HepG2 (cell line): Measurements from ENCODE around the gene ZPR1. TPM values are rescaled to one million over a fixed set of nuclear protein-coding genes. Genes with fewer than 3 reads are reported as not detected.

ENCODE experiments used
- ARNT ChIP-seq: fragments of 450-650 bp; IDR thresholded peaks from 2 replicates; pipeline ENCODE4 v1.6.1; 2017
- CREB1 ChIP-seq, 2 experiments: fragments of 450-650 bp in 1 of 2; IDR thresholded peaks; 2 replicates each; pipeline ENCODE4 v1.6.1; 2016 to 2017; ENCODE audit warnings: control low read depth in 1 of 2, mild to moderate bottlenecking in 1 of 2, missing compliant biosample characterization in 1 of 2, missing genetic modification characterization in 1 of 2
- JARID2 ChIP-seq: sonication (generic); formaldehyde crosslinking; IDR thresholded peaks from 2 replicates; pipeline ENCODE4 v1.8.1; 2023; ENCODE audit warnings: missing genetic modification reagents, inconsistent platforms; ENCODE audit not compliant: insufficient replicate concordance
- KIAA2018 ChIP-seq: sonication (generic); formaldehyde crosslinking; IDR thresholded peaks from 2 replicates; pipeline ENCODE4 v1.5.0; 2020; ENCODE audit warnings: mild to moderate bottlenecking, missing genetic modification reagents, borderline replicate concordance
- MTF1 ChIP-seq: sonication (generic); formaldehyde crosslinking; IDR thresholded peaks from 2 replicates; pipeline ENCODE4 v1.5.0; 2020; ENCODE audit warnings: missing genetic modification reagents
- NFYB ChIP-seq: sonication (generic); formaldehyde crosslinking; IDR thresholded peaks from 2 replicates; pipeline ENCODE4 v1.4.0; 2020; ENCODE audit warnings: missing genetic modification reagents
- PBX2 ChIP-seq: IDR thresholded peaks from 2 replicates; pipeline ENCODE4 v1.6.1; 2016; ENCODE audit warnings: control low read depth
- POLR2AphosphoS5 ChIP-seq: IDR thresholded peaks from 2 replicates; pipeline ENCODE4 v1.6.1; 2012; ENCODE audit warnings: low read depth, low read length
- RFXAP ChIP-seq: sonication (generic); formaldehyde crosslinking; IDR thresholded peaks from 2 replicates; pipeline ENCODE4 v1.4.0; 2020; ENCODE audit warnings: missing genetic modification reagents, borderline replicate concordance
- SMYD3 ChIP-seq: sonication (generic); formaldehyde crosslinking; IDR thresholded peaks from 2 replicates; pipeline ENCODE4 v1.8.1; 2023; ENCODE audit warnings: mild to moderate bottlenecking, missing genetic modification reagents
- TFDP2 ChIP-seq: sonication (generic); formaldehyde crosslinking; IDR thresholded peaks from 2 replicates; pipeline ENCODE4 v1.4.0; 2020; ENCODE audit warnings: missing genetic modification reagents
- TRIM24 ChIP-seq: sonication (generic); formaldehyde crosslinking; IDR thresholded peaks from 2 replicates; pipeline ENCODE4 v1.8.0; 2022; ENCODE audit warnings: mild to moderate bottlenecking, missing genetic modification reagents
- ZBTB7A ChIP-seq: sonication (generic); formaldehyde crosslinking; IDR thresholded peaks from 2 replicates; pipeline ENCODE4 v1.8.0; 2022; ENCODE audit warnings: mild to moderate bottlenecking, missing genetic modification reagents
- ZNF263 ChIP-seq: sonication (generic); formaldehyde crosslinking; IDR thresholded peaks from 2 replicates; pipeline ENCODE4 v1.4.0; 2020; ENCODE audit warnings: missing genetic modification reagents
- ZNF383 ChIP-seq: sonication (generic); formaldehyde crosslinking; IDR thresholded peaks from 2 replicates; pipeline ENCODE4 v1.4.0; 2020; ENCODE audit warnings: missing genetic modification reagents, mild to moderate bottlenecking, borderline replicate concordance
- ZNF569 ChIP-seq: sonication (generic); formaldehyde crosslinking; IDR thresholded peaks from 2 replicates; pipeline ENCODE4 v1.5.0; 2020; ENCODE audit warnings: mild to moderate bottlenecking, missing genetic modification reagents, moderate library complexity, borderline replicate concordance
- ZNF75D ChIP-seq: sonication (generic); formaldehyde crosslinking; IDR thresholded peaks from 2 replicates; pipeline ENCODE4 v1.8.1; 2023; ENCODE audit warnings: missing genetic modification reagents, mild to moderate bottlenecking, borderline replicate concordance
- polyA plus RNA-seq, 8 experiments: library from polyadenylated mRNA; depleted of rRNA in 3 of 8; stranded (reverse) in 7 of 8; unstranded in 1 of 8; fragments of >200 nt; fragmentation: Illumina TruSeq in 4 of 8; extraction: Trizol in 4 of 8; gene quantifications; 2 replicates each; pipeline versions ENCODE4 v1.2.1 to v1.2.3, GENCODE V29; 2011 to 2016; ENCODE audit warnings: low read depth in 4 of 8, missing spikeins in 1 of 8, mixed read lengths in 1 of 8; ENCODE audit not compliant: insufficient read depth in 1 of 8
- total RNA-seq, 5 experiments: library from RNA; depleted of rRNA; stranded (reverse); fragments of >200 nt; fragmentation: Illumina TruSeq; extraction: Trizol; gene quantifications; 2 replicates each; pipeline ENCODE4 v1.2.3, GENCODE V29; 2016; ENCODE audit warnings: low read depth in 1 of 5
- TF ChIP-seq, protein P1 (sequence below): sonication (generic); formaldehyde crosslinking; IDR thresholded peaks from 2 replicates; pipeline ENCODE4 v1.4.0; 2020; ENCODE audit warnings: missing genetic modification reagents

ZPR1 gene
- total and polyA plus RNA-seq, 2 of the 13 experiments (the other 11 are each of a cell fraction or from before 2014, with no cell fraction given): 40.0 to 79.3 TPM

- TF ChIP-seq TFDP2 (CRISPR knock-in tag) (peak; percentile 84), ZBTB7A (CRISPR knock-in tag) (peak; percentile 73), KIAA2018 (CRISPR knock-in tag) (no peak), ZNF383 (CRISPR knock-in tag) (0 out of 2 replicates have a peak, but pooled peaks have one; percentile 49), NFYB (CRISPR knock-in tag) (no peak), JARID2 (CRISPR knock-in tag) (no peak), ZNF569 (CRISPR knock-in tag) (no peak), ARNT (no peak), ZNF263 (CRISPR knock-in tag) (no peak; the same call in 1 of the 2 replicates), RFXAP (CRISPR knock-in tag) (no peak), MTF1 (CRISPR knock-in tag) (no peak), PBX2 (CRISPR knock-in tag) (no peak), CREB1 (IDR thresholded peaks at IDR 0.05) (no peak), CREB1 (CRISPR knock-in tag; IDR thresholded peaks at IDR 0.05) (no peak), TRIM24 (CRISPR knock-in tag) (0 out of 2 replicates have a peak, but pooled peaks have one; percentile 10), ZNF75D (CRISPR knock-in tag) (no peak), SMYD3 (0 out of 2 replicates have a peak, but pooled peaks have one; percentile 85), POLR2AphosphoS5 (peak; percentile 98)
- TF ChIP-seq, protein P1, sequence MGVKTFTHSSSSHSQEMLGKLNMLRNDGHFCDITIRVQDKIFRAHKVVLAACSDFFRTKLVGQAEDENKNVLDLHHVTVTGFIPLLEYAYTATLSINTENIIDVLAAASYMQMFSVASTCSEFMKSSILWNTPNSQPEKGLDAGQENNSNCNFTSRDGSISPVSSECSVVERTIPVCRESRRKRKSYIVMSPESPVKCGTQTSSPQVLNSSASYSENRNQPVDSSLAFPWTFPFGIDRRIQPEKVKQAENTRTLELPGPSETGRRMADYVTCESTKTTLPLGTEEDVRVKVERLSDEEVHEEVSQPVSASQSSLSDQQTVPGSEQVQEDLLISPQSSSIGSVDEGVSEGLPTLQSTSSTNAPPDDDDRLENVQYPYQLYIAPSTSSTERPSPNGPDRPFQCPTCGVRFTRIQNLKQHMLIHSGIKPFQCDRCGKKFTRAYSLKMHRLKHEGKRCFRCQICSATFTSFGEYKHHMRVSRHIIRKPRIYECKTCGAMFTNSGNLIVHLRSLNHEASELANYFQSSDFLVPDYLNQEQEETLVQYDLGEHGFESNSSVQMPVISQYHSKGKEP: no peak
These were observed 41.8 kb upstream of the ZPR1 start, which contains the start of gene APOC3 (continued) for GRCh38 chr11:116829525-116830183.
